ENCODE data around the gene BPIFA3.

The BPIFA3 gene

DNA sequence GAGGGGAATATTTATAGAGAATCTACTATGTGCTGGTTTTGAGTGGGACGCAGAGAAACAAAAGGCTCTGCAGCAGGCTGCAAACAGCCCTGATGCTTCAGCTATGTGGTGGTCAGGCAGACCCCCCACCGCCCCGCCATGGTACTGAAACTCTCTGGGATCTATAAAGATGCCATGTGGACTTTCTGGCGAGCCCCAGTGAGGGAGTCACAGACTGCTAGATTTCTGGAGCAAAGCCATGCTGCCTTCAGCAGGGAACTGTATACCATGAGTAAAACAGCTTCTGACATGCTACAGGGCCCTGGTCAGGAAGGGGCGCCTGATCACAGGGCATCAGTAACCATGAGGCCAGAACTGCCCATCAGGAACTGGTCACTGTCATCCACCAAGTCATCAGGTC lies 46.6 kb downstream of the BPIFA3 start:
- no peak for DNase-seq (ENCODE audit: low read depth)

- no peak for DNase-seq (ENCODE audit: low read depth)
Observed at GRCh38 chr20:33267701-33268100, 50.5 kb downstream of the BPIFA3 start.

GRCh38 chr20:33272155-33272873 lies 55.2 kb downstream of the BPIFA3 start:
- DNase-seq (ENCODE audit: low read depth), result no peak

- no peak for DNase-seq (ENCODE audit: low read depth)
Observed at GRCh38 chr20:33273117-33273851, 56.1 kb downstream of the BPIFA3 start.

DNA sequence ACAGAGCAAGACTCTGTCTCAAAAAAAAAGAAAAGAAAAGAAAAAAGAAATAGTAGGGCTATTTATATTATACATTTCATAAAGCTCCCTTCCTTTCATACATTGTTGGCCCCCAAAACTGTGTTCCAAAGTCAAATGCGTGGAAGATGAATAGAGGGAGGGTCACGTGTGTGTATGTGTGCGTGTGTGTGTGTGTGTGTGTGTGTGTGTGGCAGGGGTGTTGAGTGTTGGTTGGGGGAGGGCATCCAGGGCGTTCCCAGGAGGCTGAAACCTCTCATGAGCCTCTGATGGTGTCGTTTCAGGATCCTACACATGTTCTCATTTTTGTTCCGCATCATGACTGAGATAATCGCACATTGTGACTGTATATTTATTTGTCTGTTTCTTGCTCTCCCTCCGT lies 58.1 kb downstream of the BPIFA3 start:
- DNase-seq (ENCODE audit: low read depth), result no peak

- no peak for DNase-seq (ENCODE audit: low read depth)
Observed at GRCh38 chr20:33275871-33276270, 58.7 kb downstream of the BPIFA3 start.

DNA sequence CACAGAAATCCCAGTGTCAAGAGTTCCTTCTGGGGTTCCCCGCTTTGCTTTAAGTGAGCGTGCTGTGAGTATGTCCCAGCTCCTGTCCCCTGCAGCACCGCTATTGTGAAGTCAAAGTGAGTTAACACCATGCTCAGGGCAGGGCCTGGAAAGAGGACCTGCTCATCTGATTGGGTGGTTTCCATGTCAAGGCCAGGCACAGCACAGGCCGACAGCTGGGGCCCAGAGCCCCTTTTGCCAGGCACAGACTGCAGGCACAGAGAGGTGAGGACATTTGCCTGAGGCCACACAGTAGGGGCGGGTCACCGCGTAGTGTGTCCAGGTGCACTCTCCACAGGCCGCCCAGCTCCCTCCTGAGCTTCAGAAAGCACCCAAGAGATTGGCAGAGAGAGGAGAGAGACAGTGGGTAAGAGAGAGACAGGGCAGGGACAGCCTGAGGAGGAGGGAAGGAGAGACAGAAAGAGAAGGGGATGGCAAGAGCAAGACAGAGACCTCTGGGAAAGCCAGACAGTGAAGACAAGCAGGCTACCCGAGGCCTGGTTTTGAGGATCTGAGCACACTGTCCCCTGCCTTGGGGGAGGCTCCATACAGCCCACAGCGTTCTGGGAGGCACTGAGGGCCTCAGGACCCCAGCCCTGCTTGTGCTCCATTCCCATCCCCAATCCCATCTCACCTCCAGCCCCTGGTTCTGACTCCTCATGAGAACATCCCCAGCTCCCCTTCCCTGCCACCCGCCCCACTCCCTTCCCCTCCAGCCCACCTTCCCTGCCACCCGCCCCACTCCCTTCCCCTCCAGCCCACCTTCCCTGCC lies 59.4 kb downstream of the BPIFA3 start:
- DNase-seq (ENCODE audit: low read depth), result no peak
